NCI-H2029 (cell line): ENCODE data around the gene ALCAM.
A peak's percentile ranks its signal among the peaks of the same experiment; 100 is the strongest.

Source experiments
- DNase-seq: peaks from one replicate; lab custom pipeline; 2025; lab: John Stamatoyannopoulos, UW

ALCAM gene

DNA sequence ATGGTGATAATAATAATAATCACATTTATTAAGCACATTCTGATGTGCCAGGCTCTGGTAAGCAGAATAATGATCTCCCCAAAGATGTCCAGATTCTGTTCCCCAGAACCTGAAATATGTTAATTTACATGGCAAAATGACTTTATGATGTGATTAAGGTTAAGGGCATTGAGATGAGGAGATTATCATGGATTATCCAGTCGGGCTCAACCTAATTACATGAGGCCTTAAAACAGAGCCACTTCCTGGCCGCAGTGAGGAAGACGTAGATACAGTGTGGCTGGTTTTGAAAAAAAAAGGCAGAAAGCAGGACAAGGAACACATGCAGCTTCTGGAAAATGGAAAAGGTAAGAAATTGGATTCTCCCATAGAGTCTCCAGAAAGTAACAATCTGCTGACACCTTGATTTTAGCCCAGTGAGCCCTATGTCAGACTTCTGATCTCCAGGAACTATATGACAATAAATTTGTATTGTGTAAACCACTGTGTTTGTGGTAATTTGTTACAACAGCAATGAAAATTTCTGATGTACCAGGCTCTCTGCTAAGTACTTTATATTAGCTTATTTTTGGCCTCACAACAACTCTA is 126.7 kb downstream of the ALCAM start:
- no peak for DNase-seq

DNA sequence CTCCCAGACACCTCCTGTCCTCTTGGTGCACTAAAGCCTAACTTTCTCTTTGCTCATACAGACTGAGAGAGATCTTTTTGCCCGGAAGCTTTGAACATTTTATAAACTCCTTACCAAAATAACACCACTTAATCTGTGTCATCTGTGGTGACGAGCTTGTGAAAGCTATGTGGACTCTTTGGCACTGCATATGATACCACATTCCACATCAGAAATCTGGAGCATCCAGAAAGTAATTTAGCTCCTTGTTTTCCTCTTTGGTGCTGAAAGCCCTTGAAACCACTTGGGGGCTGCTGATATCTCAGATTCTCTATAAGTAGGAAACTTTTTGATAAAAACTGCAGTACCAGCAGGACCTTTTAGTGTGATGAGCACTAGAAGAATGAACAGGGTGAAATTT is 128.3 kb downstream of the ALCAM start:
- DNase-seq, result no peak

DNA sequence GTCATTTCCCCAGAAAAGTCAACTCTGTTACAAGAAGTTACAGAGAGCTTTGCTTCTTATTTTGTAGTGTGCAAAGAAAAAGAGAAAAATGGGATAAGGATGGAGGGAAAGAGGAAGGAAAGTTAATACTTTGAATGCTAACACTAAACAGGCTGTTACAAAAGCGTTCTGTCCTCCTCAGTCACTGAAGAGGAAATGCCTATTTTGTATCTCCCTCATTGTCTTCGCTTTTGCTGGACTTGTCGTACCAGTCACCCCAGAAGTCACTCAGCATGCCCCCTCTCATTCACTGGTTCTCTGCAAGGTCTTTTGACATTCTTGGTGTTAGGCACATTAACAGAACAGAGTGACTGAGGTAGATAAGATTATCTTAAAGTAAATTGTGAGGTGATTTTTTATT is 129.6 kb downstream of the ALCAM start:
- DNase-seq, result no peak

DNA sequence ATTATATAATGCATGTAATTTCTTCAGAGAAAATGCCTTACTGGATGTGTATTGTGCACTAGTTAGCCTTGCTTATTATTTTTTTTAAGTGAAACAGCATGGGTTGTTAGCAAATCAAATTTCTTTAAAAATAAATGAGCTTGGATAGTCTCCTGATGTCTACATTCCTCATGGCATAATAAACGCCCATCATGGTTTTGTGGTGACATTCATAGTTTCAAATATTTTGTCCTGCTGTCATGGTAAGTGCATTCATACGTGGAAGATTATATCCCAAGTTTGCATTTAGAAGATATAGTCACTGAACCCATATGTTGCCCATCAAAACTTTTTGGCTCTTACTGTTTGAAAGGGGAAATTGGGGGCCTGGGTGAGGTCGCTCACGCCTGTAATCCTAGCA is 130.7 kb downstream of the ALCAM start:
- DNase-seq, result no peak

DNA sequence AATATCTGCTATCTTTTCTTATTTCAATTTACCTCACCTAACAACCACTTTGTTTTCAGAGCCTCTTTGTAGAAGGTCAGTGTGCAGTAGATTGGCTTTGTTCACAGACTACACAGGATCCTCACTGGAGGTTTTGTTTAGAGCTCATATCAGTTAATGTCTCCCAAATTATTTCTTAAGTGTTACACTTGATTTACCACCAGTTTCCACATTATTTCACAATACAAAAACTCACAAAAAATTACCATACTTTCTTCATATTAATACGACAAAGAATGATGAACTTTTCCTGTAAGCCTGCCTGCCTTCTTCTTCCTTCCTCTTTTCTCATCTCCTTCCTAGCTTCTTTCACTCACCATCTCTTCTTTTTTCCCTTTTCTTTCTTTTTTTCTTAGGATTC is 133.3 kb downstream of the ALCAM start:
- no peak for DNase-seq

DNA sequence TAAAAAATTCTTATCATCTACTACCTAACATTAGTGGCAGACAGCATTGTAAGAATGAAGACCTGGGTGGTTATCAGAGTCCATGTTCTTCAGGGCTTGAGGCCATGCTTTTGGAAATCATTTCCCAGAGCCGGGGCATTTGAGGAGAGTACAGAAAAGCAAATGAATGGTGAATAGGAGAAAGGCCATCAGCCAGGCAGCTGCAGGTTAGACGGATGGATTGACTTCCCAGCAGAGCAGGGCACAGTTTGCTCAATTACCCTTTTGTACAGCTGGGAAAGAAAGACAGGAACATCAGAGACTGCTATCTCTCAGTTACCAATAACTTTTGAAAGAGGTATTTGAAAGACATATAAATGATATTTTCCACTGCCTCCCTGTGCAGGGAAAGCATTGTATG is 135.6 kb downstream of the ALCAM start:
- DNase-seq, result no peak

DNA sequence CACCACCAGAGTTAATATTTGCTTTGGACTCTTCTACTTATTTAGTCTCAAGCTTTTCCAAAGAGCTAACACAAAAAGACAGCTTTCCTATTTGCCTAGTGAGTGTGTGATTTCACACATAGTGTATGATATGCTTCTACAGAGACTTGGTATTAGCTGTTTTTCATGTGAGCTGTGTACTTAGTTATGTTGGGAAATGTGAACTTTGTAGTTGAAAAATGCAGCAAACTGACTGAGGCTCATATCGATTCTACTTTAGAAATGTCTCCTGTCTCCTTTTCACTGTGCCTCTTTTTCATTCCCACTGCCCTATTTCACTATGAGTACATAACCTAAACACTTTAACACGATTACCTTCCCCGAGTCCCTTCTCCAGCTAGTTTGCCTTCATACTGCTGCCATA is 136.5 kb downstream of the ALCAM start:
- DNase-seq, result peak; percentile 3

DNA sequence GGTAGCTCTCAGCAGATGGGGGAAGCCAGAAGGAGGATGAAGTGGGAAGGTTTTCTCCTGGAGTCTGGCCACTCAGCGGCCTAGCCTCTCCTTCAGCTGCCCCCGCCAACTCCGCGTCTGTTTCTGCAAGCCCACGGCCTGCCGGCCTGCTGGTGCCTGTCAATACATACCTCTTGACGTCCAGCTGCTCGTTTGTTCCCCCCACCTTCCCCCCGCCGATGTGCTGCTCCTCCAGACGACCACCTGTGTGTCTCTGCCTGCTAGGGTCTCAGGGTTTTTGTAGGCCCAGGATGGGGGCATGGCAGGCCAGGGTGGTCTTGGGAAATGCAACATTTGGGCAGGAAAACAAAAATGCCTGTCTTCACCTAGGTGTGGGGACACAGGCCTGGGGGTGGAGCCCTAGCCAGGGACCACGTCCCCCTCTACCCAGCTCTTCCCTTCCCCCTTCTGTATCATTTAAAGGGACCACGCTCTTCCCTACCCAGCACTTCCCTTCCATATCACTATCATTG is 137.8 kb downstream of the ALCAM start:
- DNase-seq, result no peak

DNA sequence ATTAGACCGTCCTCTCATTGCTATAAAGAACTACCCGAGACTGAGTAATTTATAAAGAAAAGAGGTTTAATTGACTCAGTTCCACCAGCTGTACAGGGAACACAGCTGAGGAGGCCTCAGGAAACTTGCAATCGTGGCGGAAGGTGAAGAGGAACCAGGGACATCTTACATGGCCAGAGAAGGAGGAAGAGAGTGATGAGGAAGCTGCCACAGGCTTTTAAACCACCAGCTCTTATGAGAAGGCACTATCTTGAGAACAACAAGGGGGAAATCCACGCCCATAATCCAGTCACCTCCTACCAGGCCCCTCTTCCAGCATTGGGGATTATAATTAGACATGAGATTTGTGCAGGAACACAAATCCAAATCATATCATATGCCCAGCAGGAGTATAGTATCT is 138.5 kb downstream of the ALCAM start:
- no peak for DNase-seq

DNA sequence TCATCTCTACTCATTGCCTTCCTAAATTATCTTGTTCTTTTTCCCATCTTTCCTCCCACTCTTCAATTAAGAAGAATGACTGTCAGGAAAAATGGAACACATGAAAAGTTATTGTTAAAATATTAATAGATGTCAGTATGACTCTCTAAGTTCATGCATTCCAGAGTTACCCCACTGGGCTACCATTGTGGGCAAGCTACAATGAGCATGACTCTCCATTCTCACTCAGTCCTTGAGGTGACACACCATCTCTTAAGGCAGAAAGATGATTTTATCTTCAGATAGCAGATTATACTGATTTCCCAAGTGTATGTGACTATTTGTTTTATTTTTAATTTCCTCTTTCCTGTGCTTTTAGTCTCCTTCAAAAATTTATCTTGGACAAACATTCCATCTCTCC is 144.3 kb downstream of the ALCAM start:
- no peak for DNase-seq

DNA sequence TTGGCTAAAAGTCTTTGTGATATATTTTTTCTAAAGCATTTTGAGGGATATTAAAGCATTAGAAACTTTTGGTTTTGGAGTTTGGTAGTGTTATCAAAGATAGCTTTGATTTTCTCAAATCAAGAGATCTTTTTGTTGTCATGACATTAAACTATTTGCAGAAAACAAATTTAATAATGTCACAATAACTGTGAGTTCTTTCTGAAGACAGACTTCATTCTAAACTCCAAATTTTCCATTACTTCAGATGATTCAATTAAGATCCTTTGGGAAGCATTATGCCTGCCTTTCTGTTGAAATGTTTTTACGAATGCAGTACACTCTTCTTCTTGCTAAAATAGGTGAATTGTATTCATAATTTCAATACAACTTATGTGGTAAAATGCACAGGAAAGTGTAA is 145.4 kb downstream of the ALCAM start:
- no peak for DNase-seq

DNA sequence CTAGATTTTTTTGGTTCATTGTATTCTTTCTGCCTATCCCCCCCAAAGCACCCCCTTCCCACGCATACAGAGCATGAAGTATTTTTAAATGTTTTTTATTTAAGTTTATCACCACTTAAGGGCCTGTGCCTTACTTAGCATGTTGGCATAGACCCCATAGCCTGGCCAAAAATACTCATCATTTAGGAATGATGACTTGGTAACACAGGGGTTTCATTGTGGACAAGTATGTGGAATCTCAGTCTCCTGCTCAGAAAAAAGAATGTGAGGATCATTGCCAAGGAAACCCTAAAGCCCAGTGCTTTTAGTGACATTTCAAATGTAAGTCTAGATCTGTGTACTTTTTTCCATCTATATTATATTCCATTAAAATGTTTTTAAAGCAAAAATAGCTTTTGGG is 146.3 kb downstream of the ALCAM start:
- DNase-seq, result no peak

DNA sequence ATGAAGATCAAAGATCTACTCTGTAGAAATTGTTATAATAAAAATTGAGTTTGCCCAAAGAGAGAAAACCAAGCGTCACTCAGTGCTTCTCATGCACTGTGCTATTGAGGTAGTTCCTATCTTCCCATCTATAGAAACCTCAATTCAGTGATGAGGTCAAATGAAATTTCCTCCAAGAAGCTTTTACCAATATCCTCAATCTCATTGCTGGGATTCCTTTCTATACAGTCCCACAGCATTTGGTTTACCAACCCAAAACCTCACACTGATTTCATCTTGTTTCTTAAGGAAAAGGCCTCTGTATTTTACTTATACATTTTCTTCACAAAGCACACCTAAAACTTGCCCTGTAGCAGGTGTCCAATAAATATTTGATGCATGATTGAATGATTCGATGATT is 147.2 kb downstream of the ALCAM start:
- DNase-seq, result no peak

DNA sequence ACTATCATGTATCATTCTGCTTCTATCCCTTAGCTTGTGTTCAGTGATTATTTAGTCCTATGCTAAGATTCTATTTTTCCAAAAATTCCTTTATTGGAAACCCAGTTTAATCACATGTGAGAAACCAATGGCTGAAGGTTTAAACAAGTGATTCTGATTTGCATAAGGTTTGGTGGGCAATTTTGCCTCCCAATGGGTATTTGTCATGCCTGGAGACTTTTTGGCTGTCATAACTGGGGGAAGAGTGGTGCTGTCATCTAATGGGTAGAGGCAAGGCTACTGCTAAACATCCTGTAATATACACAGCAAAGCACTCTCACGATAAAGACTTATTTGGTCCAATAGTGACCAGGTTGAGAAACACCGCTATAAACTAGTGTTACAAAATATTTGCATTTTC is 148.7 kb downstream of the ALCAM start:
- DNase-seq, result no peak

DNA sequence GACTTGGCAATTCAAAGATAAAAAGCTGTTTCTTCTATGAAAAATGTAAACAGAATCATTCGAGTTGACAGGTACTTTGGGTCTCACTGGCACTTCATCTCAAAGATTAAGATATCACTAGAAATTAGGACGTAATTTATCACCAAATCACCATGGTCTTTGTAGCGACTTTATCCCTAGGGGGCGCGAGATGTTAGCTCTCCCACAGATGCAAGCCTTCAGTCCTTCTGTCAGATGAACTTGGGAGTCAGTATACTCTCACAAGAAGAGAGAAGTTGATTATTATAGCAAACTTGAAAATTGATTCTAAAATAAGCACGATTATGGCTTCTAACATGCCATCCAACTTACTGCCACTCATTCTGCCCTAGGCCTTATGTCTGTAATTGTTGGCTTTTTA is 150.3 kb downstream of the ALCAM start:
- DNase-seq, result no peak

DNA sequence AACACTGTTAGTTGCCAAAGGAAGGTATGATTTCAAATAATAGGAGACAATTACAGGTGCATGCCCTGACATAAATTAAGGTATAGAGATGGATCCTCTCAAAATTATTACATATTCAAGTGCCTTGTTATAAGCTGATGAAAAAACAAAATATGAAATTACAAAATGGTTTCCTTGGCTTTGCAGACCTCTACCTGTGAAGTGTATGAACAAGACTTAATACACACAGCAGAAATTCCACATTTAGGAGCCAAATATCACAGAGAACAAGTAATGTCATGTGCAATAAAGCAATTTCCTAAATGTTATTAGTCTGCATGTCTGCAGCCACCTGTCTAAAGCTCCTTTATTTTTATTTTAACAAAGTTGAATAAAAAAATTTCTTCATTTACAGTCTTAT is 151.5 kb downstream of the ALCAM start:
- DNase-seq, result no peak

DNA sequence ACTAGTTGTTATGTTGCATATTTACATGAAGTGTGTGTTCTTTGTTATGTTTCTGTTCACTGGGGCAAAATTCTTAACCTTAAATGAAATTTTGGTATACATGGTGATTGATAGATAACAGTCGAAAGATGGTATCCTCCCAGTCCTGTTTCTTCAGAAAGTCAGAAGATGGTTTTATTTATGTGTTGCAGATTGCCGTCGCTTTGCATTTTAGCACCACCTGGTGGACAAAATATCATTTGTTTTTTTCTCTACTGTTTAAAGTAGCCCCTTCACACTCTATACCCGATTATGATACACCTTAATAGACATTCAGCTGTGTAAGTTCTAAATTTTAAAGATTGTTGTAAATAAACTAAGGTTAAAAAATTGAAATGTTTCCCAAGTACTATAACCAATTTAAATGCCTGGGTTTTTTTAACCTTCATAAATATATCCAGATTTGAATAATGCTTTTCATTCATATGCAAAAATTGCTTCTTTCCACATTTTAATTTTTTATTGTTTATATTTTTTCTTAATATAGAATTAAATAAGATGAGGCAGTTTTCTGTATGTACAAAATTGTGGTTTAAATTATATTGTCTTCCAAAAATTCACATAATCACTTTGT is 152.2 kb downstream of the ALCAM start:
- peak; percentile 58 for DNase-seq

DNA sequence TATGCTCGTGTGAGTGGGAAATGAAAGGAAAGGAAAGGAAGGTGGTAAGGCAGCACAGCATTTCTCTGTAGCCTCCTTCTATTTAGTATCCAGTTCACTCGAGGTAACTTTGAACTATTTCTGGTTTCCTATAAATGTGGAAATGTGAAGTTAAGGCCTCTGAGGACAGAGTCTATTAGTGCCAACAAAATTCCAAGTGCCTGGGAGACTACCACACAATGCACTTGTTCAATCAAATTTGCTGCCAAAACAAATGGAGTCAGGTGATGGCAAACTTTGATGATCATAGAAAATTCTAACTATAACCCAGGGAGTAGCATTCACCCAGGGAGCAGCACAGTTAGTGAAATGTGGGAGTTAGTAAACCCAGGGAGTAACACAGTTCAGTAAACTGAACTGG is 155.1 kb downstream of the ALCAM start:
- DNase-seq, result no peak

DNA sequence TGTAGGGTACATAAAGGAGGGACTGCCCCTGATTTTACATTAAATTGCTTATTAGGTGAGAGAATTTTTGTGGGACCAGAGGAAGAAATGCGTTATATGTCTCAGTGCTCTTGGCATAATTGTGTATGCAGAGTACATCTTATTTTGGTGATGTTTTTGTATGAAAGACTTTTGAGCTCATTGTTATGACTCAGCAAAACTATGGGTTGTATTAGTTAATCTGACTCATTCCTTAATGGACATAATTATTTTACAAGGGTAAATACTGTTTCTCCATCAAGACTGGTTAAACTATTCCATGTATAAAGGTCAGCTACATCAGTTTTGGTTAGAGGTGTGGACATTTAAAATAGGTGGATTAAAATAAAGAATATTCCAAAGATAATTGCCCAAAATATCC is 156.8 kb downstream of the ALCAM start:
- DNase-seq, result no peak

DNA sequence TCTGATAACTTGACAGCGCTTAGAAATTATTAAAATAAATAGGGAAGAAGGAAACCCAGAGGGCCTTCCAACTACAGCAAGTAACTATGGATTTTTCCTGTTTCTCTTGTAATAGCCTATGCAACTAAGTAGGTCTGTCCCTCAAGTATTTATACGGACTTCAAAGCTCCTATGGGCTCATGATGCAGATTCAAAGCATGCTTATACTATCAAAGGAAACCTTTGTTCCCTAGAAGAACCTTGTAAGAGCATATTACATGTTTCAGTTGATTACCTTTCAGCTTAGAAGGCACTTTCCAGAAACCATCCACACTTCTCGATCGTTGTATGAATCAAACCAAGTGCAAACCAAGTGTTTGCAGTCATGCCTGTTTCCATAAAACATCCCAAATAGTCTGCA is 158.8 kb downstream of the ALCAM start:
- DNase-seq, result no peak

DNA sequence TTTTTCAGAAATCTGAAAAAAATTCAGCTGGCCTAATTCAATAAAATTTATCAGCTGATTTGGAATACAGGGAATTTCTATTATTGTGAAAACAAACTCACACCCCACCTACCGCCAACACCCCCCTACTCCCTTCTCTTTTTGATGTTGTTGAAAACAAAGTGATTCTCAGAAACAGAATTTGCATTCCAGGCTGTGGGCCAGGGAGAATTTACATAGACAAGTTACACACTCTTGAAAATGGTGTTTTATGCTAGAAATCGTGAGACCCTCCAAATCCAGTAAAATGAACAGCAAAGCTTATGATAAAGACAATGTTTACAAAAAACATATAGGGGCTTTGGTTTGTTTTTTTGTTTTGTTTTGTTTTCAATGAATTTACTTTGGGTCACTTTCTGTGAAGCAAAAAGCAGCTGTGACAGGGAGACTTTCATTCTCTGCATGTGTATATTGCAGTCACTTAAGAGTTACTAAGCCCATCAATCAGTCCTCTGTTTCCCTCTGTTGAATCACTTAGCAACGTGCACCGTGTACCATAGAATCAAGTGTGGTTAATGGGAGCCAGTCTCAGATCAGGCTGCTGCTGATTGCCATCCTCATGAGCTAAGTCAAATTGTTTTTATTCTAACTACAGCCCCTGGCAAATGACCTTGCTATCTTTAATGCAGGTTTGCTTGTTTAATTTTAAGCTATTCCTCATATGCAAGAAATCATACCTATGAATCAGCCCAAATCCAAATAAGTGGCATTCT is 159.8 kb downstream of the ALCAM start:
- peak; percentile 14 for DNase-seq

DNA sequence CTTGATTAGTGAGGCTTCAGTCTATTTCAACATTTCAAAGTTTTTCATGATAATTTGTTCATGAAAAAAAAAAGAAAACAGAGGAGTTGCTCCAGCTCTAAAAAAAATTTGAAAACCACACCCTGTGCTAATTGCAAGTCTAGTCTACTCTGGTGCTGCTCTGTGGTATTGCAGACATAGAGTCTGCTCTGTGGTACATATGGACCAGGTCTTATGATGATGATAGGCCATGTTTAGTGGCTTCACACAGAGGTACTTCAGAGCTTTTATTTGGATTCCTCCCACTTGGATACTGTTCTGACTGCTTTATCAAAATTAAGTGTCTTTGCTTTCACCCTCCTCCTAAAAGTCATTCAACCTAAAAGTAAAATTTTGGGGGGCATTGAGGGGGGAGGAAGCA is 160.8 kb downstream of the ALCAM start:
- peak; percentile 22 for DNase-seq

DNA sequence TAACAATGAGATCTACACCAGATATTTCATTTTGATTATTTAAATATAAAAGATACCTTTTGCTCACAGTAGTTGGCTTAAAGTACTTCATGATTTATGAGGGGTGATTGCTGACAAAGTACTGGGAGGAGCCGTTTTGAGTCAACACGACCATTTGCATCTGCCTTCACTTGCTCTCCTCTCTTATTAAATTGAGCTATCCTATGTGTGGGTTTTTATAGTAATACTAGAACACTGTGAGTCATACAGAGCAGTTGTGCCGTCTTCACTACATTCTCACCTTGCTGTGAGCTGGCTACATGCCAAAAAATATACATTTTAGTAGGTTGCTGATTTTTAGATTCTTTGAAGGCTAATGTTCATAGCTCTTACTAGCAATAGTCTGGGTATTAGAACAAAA is 161.2 kb downstream of the ALCAM start:
- DNase-seq, result peak; percentile 58

DNA sequence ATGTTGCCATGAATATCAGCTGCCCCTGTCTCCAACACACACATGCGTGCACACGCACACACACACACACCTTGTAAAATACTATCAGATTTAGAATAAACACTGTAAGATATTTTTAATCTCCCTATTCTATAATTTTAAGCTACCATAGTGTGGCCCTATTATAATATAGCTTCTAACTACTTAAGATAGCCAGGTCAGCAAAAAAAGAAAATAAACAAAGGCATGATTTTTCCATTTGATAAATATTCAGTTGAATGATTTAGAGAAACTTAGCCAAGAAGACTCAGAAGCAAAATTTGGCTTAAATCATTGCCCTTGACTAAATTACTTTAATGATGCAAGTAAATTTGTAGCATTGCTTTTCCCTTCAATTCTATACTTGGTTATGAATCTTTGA is 162.2 kb downstream of the ALCAM start:
- DNase-seq, result no peak
